Measurements from ENCODE around the gene NKX1-1.

NKX1-1 gene

DNA sequence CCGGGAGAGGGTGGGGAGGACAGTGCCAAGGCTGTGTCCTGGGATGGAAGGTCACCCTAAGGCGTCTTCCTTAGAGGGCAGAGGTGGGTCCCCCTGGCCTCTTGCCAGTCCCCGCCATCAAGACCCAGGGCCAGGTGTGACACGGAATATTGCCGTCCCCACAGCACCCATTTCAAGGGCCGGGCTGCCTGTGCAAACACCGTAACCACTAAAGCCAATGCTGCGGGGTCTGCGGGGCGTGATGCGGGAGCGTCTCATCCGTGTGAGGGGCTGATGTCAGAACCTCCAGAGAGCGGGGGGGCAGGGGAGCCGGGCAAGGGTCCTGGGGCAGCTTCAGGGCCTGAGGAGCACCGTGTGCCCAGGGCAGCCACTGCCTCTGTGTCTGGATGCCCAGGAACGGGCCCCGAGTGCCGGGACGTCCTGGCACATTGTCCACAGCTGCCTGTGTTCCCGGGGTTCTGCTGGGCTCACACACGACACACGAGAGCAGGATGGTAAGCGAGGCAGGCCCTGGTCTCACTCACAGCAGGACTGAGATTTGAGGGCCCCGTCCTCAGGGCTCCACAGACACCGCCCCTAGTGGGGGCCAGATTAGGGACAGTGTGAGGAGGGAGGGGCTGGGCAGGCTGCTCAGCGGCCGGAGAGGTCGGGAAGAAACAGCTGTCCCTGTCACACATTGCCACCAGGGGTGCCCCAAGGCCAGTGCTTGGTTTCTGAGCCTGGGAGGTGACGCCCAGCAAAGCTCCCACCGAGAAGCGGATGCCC lies 29.2 kb downstream of the NKX1-1 start:
- Histone ChIP-seq H3K27ac (ENCODE audit: low read depth, low read length) (no peak overlapping the region), H3K4me2 (ENCODE audit: low read length) (no peak overlapping the region), H2BK12ac (ENCODE audit: low read length) (no peak overlapping the region), H3K9ac (ENCODE audit: low read length) (no peak overlapping the region), H3K27me3 (ENCODE audit: insufficient read depth, low read length) (no peaks in the 10 kb centered on the region), H3K79me2 (ENCODE audit: control insufficient read depth, insufficient read depth, low read length, poor library complexity) (no peaks in the 10 kb centered on the region), H3K9me3 (ENCODE audit: insufficient read depth, low read depth, low read length) (no peaks in the 10 kb centered on the region), H3K23ac (ENCODE audit: low read length) (no peak overlapping the region), H4K8ac (ENCODE audit: low read depth, low read length) (no peak overlapping the region), H3K79me1 (ENCODE audit: low read length) (no peaks in the 10 kb centered on the region), H3K18ac (ENCODE audit: low read length) (no peak overlapping the region), H3K4ac (ENCODE audit: low read depth, low read length) (no peak overlapping the region), H2AFZ (ENCODE audit: insufficient read depth, low read length, poor library complexity) (no peak overlapping the region), H3K4me1 (ENCODE audit: control insufficient read depth in 1 of 2, insufficient read depth in 2 of 2, low read length in 2 of 2) (no peaks in the 10 kb centered on the region), H4K12ac (ENCODE audit: low read depth, low read length) (no peak overlapping the region), H4K91ac (ENCODE audit: low read depth, low read length) (no peak overlapping the region), H2AK5ac (ENCODE audit: low read length) (no peak overlapping the region), H3K36me3 (ENCODE audit: control insufficient read depth in 1 of 2, insufficient read depth in 2 of 2, low read length in 2 of 2) (peaks cover 39 to 43% of the 10 kb centered on the region in 2 experiments), H2BK120ac (ENCODE audit: insufficient read depth, low read length, poor library complexity) (no peak overlapping the region), H3K14ac (ENCODE audit: low read length) (no peak overlapping the region), H3K4me3 (ENCODE audit: low read depth, low read length) (no peak overlapping the region), H2BK5ac (ENCODE audit: low read depth, low read length, poor library complexity) (no peak overlapping the region)
- DNase-seq: no peak
- WGBS (ENCODE audit: extremely low coverage, insufficient coverage, insufficient read length): no CpG with 5 or more reads among the region's 32 CpGs

DNA sequence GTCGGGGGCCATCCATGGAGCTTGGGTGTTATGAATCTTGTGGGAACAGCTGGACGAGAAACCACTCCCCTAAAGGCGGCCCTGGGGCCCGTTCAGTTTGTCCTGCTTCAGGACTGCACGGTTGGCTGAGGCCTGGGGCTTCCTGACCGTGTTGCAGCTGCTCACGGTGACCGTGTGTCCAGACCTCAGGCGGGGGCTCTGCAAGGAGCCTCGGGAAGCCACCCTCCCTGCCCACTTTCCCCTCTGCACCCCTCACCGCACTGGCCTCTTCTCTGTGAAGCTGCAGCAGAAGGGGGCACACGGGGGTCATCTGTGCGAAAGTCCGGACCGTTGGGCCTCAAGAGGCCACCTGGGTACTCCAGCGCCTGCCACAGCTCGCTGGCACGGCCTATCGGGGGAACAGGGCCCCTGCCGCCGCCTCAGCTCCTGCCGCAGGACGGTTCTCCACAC lies 29.8 kb downstream of the NKX1-1 start:
- Histone ChIP-seq H2BK5ac (ENCODE audit: low read depth, low read length, poor library complexity) (no peak overlapping the region), H2AK5ac (ENCODE audit: low read length) (no peak overlapping the region), H3K27ac (ENCODE audit: low read depth, low read length) (no peak overlapping the region), H2AFZ (ENCODE audit: insufficient read depth, low read length, poor library complexity) (no peak overlapping the region), H3K4me3 (ENCODE audit: low read depth, low read length) (no peak overlapping the region), H3K36me3 (ENCODE audit: control insufficient read depth in 1 of 2, insufficient read depth in 2 of 2, low read length in 2 of 2) (peaks cover 41 to 43% of the 10 kb centered on the region in 2 experiments), H4K91ac (ENCODE audit: low read depth, low read length) (no peak overlapping the region), H3K18ac (ENCODE audit: low read length) (no peak overlapping the region), H3K9me3 (ENCODE audit: insufficient read depth, low read depth, low read length) (no peaks in the 10 kb centered on the region), H3K4ac (ENCODE audit: low read depth, low read length) (no peak overlapping the region), H3K79me2 (ENCODE audit: control insufficient read depth, insufficient read depth, low read length, poor library complexity) (no peaks in the 10 kb centered on the region), H3K9ac (ENCODE audit: low read length) (no peak overlapping the region), H3K4me2 (ENCODE audit: low read length) (no peak overlapping the region), H3K79me1 (ENCODE audit: low read length) (no peaks in the 10 kb centered on the region), H4K8ac (ENCODE audit: low read depth, low read length) (no peak overlapping the region), H3K14ac (ENCODE audit: low read length) (no peak overlapping the region), H3K23ac (ENCODE audit: low read length) (no peak overlapping the region), H2BK12ac (ENCODE audit: low read length) (no peak overlapping the region), H3K4me1 (ENCODE audit: control insufficient read depth in 1 of 2, insufficient read depth in 2 of 2, low read length in 2 of 2) (no peaks in the 10 kb centered on the region), H2BK120ac (ENCODE audit: insufficient read depth, low read length, poor library complexity) (no peak overlapping the region), H4K12ac (ENCODE audit: low read depth, low read length) (no peak overlapping the region), H3K27me3 (ENCODE audit: insufficient read depth, low read length) (no peaks in the 10 kb centered on the region)
- no peak for DNase-seq
- WGBS (ENCODE audit: extremely low coverage, insufficient coverage, insufficient read length): no CpG with 5 or more reads among the region's 23 CpGs

DNA sequence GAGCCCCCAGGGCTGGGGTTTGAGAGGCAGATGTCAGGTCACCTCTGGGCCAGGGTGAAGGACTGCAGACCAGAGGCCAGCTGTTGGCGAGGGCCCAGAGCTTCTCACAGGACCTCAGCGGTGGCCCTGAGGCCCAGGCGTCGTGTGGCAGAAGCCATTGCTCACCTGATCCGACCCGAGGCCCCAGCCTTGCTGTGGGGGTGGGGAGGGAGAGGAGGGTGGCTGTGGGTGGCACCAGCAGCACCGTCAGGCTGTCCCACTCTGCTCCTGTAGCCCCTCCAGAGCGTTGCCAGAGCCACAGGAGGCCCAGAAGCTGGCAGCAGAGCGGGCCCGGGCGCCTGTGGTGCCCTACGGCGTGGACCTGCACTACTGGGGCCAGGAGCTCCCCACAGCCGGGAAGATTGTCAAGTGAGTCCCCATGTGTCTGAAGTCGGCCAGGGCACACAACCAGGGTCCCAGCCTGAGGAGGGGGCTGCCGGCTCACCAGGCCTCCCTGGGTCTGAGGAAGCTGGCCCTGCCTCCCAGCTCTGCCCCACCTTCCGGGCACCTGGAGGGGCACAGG lies 30.4 kb downstream of the NKX1-1 start:
- Histone ChIP-seq H2AK5ac (ENCODE audit: low read length) (no peak overlapping the region), H3K4ac (ENCODE audit: low read depth, low read length) (no peak overlapping the region), H2BK12ac (ENCODE audit: low read length) (no peak overlapping the region), H3K79me1 (ENCODE audit: low read length) (no peaks in the 10 kb centered on the region), H3K27me3 (ENCODE audit: insufficient read depth, low read length) (no peaks in the 10 kb centered on the region), H3K36me3 (ENCODE audit: control insufficient read depth in 1 of 2, insufficient read depth in 2 of 2, low read length in 2 of 2) (peaks cover 38 to 43% of the 10 kb centered on the region in 2 experiments), H3K18ac (ENCODE audit: low read length) (no peak overlapping the region), H3K4me2 (ENCODE audit: low read length) (no peak overlapping the region), H3K4me3 (ENCODE audit: low read depth, low read length) (no peak overlapping the region), H4K8ac (ENCODE audit: low read depth, low read length) (no peak overlapping the region), H3K23ac (ENCODE audit: low read length) (no peak overlapping the region), H3K4me1 (ENCODE audit: control insufficient read depth in 1 of 2, insufficient read depth in 2 of 2, low read length in 2 of 2) (no peaks in the 10 kb centered on the region), H3K14ac (ENCODE audit: low read length) (no peak overlapping the region), H3K79me2 (ENCODE audit: control insufficient read depth, insufficient read depth, low read length, poor library complexity) (no peaks in the 10 kb centered on the region), H2BK5ac (ENCODE audit: low read depth, low read length, poor library complexity) (no peak overlapping the region), H4K12ac (ENCODE audit: low read depth, low read length) (no peak overlapping the region), H3K9me3 (ENCODE audit: insufficient read depth, low read depth, low read length) (no peaks in the 10 kb centered on the region), H3K27ac (ENCODE audit: low read depth, low read length) (no peak overlapping the region), H3K9ac (ENCODE audit: low read length) (no peak overlapping the region), H4K91ac (ENCODE audit: low read depth, low read length) (no peak overlapping the region), H2BK120ac (ENCODE audit: insufficient read depth, low read length, poor library complexity) (no peak overlapping the region), H2AFZ (ENCODE audit: insufficient read depth, low read length, poor library complexity) (no peak overlapping the region)
- no peak for DNase-seq
- WGBS (ENCODE audit: extremely low coverage, insufficient coverage, insufficient read length): no CpG with 5 or more reads among the region's 17 CpGs

DNA sequence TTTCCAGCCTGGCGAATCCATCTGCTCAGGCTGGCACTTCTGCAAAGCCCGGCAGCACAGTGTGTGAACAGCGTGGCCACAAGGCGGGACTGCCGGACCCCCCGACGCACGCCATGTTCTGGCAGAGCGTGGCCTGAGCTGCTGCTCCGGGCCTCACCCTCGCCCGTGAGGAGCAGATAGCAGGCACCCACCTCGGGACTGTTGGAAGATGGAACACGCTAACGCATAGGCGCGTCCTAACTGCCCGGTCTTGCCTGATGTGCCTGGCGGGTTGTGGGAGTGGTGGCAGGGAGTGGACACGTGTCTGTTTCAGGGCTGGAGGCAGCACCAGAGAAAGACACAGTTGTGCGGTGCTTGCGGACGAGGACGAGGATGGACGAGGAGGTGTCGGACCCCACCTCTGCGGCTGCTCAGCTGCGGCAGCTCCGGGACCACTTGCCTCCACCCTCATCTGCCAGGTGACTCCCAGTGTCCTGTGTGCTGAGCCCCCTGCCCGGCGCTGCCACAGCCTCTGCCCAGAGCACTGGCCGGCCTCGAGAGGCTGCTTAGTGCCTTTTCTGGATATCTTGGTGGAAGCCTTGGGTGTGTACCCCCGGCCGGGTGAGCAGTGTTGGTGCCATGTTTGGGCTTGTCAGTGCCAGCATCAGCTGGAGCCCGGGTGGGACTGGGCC lies 31.1 kb downstream of the NKX1-1 start:
- Histone ChIP-seq H2AFZ (ENCODE audit: insufficient read depth, low read length, poor library complexity) (no peak overlapping the region), H3K9me3 (ENCODE audit: insufficient read depth, low read depth, low read length) (no peaks in the 10 kb centered on the region), H4K91ac (ENCODE audit: low read depth, low read length) (no peak overlapping the region), H3K14ac (ENCODE audit: low read length) (no peak overlapping the region), H3K18ac (ENCODE audit: low read length) (no peak overlapping the region), H3K23ac (ENCODE audit: low read length) (no peak overlapping the region), H3K4me3 (ENCODE audit: low read depth, low read length) (no peak overlapping the region), H3K4me2 (ENCODE audit: low read length) (no peak overlapping the region), H3K36me3 (ENCODE audit: control insufficient read depth in 1 of 2, insufficient read depth in 2 of 2, low read length in 2 of 2) (peaks cover 38 to 43% of the 10 kb centered on the region in 2 experiments), H2AK5ac (ENCODE audit: low read length) (no peak overlapping the region), H3K79me1 (ENCODE audit: low read length) (no peaks in the 10 kb centered on the region), H2BK5ac (ENCODE audit: low read depth, low read length, poor library complexity) (no peak overlapping the region), H3K27ac (ENCODE audit: low read depth, low read length) (no peak overlapping the region), H2BK120ac (ENCODE audit: insufficient read depth, low read length, poor library complexity) (no peak overlapping the region), H2BK12ac (ENCODE audit: low read length) (no peak overlapping the region), H4K12ac (ENCODE audit: low read depth, low read length) (no peak overlapping the region), H4K8ac (ENCODE audit: low read depth, low read length) (no peak overlapping the region), H3K27me3 (ENCODE audit: insufficient read depth, low read length) (no peaks in the 10 kb centered on the region), H3K4ac (ENCODE audit: low read depth, low read length) (no peak overlapping the region), H3K9ac (ENCODE audit: low read length) (no peak overlapping the region), H3K79me2 (ENCODE audit: control insufficient read depth, insufficient read depth, low read length, poor library complexity) (no peaks in the 10 kb centered on the region), H3K4me1 (ENCODE audit: control insufficient read depth in 1 of 2, insufficient read depth in 2 of 2, low read length in 2 of 2) (no peaks in the 10 kb centered on the region)
- no peak for DNase-seq
- WGBS (ENCODE audit: extremely low coverage, insufficient coverage, insufficient read length): no CpG with 5 or more reads among the region's 36 CpGs

All from trophoblast cell (in vitro differentiated cells and primary cell).